HG03135 (cell line): ENCODE results near the gene AMIGO1.

Experiments used
- ATAC-seq: cut with Tn5 transposase; IDR thresholded peaks from one replicate; pipeline ENCODE4 v1.9.1; 2021; ENCODE audit warnings: mild to moderate bottlenecking, moderate library complexity; ENCODE audit not compliant: unreplicated experiment

AMIGO1 gene

DNA sequence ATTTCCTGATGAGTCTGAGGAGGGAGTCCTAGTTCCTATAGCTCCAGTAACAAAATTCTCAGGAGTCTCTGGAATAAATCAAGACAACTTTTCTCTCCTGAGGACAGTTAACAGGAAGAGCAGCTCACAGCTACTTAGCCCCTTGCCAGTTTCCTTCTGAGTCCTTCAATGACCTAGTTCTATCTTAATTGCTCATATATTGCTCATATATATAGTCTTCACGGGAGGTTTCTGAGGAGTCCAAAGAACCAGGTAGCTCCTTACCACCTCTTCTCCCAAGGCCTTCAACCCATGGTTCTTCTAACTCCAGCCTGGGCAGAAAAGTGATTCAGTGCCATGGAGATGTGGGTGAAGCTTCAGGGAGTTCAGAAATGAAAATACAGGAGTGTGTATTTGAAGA is 4.6 kb downstream of the AMIGO1 start:
- no peak for ATAC-seq

DNA sequence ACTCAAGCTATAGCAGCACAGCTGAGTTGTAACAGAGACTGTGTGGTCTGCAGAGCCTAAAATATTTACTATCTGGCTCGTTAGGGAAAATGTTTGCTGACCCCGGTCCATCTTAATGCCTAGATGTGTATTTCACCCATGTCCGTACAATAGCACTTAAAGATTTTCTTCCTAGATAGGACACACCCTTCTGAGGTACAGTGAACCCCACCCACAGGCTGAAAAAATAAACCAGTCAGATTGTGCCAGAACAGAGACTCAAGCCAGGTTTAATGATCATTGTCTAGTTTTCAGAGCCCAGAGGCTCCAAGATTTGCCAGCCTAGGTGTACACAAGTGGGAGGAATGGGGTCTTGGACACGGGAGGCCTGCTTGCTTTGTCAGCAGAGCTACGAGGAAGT is 5.6 kb downstream of the AMIGO1 start:
- ATAC-seq, result no peak

DNA sequence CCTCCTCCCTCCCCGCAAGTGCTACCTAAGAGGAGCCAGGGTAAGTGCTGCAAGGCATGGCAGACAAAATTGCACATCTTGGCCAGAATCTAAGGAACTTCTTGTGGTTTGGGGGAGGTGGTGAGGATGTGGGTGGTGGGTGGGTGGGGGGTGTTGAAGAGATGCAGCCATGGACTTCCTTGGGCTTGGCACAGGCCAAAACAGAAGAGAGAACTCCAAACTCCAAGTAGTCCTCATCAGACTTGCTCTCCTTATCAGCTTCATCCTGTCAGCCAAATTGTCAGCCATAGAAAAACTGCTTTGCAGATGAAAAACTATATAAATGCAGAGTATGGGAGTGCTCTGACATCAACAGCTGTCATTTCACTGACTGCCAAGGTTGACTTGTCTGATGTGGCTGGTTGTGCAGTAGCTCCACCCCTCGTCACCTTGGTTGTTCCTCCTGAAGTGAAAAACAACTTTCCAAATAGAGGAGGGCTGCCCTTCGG is 7.1 kb downstream of the AMIGO1 start:
- ATAC-seq, result no peak

DNA sequence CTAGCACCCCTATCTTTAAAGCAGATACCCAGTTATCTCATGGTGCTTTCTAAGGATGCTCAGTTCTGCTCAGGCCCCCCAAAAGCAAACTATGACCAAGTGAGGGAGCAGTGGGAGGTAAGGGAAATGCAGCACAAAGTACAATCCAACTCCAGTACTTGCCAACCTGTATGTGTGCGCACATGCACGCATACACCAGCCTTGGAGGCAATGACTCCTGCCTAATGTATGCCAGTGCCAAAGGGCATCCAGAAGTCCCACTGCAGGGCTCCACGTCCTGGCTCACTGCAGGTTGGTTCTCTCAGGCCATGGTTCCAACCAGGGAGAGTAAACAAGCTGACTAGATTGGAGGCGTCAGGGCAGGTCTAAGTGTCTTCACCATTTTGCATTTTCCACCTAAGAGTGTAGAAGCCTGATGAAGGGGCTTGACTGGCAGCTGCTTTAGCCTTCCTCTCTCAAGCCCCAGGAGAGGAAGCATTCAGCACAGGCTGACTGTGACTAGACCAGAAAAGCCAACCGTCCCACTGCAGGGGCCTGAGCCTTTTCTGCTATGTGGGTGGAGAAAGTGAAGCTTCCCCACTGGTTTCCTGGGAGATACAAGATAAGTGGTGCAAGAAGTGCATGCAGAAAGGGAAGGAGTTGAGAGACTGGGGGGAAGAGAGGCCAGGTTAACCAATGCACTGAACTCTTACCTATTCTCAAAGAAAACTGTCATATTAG is 7.7 kb downstream of the AMIGO1 start:
- ATAC-seq, result no peak

DNA sequence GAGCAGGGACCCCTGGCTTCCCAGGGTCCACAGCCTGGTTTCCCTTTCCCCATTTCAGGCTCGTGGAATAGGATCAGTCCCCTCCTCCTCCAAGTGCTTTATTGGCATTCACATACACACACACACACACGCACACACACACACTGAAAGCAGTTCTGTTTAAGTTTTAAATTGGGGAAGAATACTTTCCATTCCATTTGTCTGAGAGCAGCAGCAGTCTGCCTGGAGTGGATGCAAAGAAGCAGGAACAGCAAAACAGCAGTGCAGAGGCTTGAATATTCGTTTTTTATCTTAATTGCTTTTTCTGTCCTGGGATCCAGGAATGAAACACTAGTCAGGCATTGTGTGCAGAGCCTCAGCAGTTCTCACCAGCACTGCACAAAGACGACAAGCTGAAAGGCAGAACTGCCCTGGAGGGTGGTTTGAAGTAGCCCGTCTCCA is 8.6 kb downstream of the AMIGO1 start:
- no peak for ATAC-seq

DNA sequence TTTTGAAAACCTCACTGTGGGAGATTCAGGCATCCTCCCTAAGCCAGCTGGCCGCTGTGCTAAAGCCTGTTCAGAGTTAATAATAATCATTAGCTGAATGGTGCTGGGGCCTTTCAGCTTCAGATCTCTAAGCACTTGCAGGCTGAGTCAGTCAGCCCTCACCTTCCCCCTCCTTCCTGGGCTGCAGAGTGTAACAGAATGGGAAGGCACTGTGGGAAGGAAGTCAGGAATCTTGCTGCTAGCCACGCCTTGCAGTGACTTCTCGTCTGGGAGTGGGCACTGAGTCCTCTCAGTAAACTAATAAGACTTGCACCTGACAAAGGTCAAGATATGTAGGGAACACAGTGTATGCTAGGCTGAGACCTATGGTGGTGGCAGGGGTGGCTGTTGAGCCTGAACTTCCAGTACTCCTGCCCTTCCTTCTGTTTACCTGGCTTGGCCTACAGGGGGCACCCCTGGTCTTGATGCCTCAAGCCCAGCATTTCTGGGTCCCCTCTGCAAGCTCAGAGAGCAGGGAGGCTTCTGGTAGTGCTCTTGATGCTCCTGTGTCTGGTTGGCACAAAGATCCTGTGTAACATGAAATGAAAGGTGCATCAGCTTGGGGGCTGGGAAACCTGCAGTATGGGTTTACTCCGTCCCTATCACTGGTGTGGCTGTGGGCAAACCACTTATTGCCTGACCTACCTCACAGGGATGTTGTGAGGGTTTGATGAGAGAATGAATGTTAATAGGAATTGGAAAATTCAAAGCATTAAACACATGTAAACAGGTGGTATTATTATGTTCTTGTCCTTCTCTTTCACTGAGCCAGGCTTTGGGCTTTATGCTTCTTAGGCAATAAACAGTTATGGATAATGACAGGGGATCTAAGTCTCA is 9.6 kb downstream of the AMIGO1 start:
- no peak for ATAC-seq

DNA sequence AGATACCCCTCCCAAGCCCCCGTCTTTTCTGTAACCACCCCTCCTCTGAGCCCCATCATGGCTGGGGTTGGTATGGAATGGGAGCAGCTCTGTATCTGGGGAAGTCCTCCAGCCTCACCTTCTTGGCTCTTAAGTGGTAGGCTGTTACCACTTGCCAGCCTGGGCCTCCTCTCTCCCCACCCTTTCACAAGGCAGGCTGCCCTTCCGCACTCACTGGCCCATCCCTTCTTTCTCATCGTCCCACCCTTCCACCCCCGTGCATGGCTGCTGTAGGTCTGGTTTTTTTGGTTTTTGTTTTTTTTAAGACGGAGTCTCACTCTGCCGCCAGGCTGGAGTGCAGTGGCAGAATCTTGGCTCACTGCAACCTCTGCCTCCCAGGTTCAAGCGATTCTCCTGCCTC is 10.4 kb downstream of the AMIGO1 start:
- no peak for ATAC-seq

DNA sequence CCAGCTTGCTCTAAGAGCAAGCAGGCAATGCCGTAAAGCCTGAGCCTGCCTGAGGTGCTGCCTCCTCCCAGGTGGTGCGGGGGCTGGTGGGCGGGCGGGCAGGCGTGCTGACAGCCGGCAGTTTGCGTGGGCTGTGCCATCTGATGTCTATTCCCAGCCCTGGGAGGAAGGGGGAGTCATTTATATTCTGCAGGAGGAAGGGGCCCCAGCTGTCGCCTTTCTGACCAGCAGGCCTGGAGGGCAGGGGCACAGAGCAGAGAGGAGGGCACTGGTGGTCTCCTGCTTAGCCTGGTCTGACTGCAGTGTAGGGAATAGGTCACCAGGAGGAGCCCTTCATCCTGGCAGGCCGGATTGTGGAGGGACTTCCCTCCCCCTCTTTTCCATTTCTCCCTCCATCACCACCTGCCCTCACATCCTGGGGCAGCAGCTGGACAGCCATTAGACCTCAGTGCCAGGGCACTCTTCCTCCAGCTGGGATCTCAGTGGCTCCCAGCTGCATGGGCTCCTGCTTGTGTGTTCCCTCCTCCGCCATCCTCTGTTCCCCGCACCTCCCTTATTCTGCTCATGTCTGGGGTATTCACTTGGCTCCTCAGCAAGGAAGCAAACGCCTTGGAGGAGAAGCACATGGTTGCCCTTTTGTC is 11.2 kb downstream of the AMIGO1 start:
- no peak for ATAC-seq

DNA sequence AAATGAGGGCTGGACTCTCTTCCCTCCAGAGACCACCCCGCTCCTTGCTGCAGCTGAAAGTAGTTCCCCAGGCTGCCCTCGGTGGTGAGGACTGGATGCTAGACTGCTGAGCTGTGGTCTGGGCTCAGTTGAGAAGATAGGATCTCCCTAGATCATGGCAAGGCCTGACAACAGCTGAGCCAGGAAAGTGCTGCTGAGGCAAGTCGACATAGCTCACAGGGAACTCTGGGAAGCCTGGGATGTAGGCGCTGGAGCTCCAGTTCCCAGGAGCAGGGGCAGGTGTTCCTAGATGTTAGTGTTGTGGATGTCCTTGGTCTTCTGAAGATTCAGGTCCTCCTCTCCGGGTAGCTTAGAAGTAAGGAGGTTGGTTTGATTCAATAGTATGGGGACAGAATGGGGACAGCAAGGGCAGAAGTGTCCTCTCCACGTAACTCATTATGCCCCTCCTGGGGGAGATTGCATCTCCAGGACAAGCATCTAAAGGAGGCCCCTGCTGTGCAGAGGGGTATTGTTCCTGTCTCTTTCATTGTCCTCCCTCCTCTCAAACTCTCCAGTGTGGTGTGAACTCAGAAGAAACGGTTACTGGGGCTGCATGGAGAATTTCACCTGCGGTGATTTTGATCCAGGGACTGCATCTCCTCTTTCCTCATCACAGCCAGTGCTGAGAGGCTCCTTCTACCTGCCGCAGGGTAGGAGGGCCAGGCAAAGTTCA is 11.9 kb downstream of the AMIGO1 start:
- no peak for ATAC-seq

DNA sequence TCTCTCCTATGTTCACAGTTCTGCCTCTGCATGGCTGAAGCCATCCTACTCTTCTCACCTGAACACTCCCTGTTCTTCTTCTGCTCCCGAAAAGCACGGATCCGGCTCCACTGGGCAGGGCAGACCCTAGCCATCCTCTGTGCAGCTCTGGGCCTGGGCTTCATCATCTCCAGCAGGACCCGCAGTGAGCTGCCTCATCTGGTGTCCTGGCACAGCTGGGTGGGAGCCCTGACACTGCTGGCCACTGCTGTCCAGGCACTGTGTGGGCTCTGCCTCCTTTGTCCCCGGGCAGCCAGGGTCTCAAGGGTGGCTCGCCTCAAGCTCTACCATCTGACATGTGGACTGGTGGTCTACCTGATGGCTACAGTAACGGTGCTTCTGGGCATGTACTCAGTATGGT is 13.8 kb downstream of the AMIGO1 start:
- no peak for ATAC-seq

DNA sequence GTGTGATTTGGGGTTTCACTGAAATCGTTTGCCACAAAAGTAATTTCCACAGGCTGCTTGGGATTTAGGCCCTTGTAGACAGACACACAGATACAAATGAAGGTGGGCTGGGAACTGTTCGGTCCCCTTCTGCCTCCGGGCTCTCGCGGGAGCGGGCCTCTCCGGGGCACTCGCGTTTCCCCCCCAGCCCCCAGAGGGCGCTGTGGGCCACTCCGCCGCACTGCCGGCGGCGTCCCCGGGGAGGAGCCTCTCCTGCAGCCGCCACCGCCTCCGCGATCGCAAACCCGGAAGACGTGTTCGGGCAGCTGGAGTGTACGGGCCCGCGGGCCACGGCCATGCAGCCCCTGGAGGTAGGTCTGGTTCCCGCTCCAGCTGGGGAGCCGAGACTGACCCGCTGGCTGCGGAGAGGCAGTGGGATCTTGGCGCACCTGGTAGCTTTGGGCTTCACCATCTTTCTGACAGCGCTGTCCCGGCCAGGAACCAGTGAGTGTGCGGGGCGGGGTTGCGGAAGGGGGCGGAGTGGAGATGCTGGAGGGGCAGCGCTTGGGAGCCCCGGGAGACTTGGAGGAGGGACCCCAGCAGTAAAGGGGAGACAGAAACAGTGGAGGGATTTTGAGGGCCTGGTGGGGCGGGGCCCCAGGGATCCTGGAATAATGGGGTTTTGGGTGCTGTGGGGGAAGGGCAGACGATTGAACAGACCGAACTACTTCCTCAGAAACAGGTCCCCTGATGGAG is 15.6 kb downstream of the AMIGO1 start, which contains the start of gene CYB561D1:
TSS of gene CYB561D1 (plus strand) at position 290 of the 735 bp plus-strand sequence. CDS start at position 336, 46 bp downstream.
- ATAC-seq, result peak; percentile 79

DNA sequence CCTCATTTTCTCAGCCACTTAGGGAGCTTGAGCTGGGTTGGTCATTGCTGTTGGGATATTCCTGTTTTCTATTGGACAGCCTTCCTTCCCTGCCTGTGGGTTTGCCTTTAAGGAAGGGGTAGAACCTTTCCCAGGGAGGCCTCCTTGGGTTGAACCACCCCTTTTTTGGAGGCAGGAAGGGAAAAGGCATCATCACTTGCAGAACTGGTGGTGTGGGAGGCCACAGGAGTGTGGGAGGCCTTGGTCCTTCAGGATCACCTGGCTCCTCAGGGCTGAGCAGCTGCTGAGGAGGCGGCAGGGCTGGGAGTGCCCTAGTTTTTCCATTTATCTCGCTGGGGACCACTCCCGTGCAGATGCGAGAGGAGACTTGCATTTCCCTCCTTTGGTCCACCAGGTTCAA is 16.3 kb downstream of the AMIGO1 start:
- no peak for ATAC-seq

DNA sequence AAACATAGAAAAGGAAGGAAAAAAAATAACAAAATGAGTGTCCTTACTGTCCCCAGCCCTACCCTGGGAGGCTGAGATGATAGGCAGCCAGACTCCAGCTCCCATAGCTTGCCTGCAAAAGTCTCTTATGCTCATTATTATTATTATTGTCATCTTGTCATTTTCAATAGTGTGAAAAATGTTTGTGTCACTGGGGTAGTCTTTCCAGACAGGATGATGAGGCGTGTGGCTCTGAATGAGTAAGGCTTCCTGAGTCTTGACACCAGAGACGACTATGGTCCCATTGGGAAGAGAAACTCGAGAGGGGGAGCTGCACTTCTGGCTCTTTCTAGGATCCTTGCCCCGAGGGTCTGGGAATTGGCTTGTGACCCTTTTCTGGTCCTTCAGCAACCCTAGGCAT is 16.7 kb downstream of the AMIGO1 start:
- no peak for ATAC-seq

DNA sequence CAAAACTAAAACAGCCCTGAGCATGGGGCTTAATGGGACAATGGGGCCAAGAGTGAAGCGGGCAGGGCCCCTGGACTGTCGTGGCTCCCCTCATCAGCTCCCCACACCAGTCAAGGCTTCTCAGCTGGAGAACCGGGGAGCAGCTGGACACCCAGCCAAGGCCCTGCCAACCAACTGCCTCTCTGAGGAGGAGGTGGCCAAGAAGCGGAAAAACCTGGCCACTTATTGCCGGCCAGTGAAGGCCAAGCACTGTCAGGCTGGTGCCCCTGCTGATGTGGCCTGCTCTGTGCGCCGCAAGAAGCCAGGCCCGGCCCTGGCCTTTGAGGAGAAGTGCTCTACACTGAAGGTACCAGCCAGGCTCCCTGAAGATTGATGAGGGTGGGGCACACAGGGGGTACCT is 18.2 kb downstream of the AMIGO1 start:
- no peak for ATAC-seq

DNA sequence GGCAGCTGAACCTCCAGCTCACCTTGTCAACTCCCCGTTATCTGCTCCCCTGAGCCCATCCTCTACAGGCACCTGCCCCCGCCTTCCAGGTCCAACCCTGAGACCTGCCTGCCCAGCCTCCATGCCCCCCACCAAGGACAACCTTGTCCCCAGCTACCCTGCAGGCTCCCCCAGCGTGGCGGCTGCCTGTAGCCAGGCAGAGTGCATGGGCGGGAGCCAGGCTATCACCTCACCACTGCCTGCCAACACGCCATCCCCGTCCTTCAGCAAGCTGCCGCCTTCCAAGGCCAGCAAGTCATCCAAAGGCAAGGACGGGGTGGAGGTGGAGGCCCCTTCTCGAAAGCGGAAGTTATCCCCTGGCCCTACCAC is 18.6 kb downstream of the AMIGO1 start:
- ATAC-seq, result no peak

DNA sequence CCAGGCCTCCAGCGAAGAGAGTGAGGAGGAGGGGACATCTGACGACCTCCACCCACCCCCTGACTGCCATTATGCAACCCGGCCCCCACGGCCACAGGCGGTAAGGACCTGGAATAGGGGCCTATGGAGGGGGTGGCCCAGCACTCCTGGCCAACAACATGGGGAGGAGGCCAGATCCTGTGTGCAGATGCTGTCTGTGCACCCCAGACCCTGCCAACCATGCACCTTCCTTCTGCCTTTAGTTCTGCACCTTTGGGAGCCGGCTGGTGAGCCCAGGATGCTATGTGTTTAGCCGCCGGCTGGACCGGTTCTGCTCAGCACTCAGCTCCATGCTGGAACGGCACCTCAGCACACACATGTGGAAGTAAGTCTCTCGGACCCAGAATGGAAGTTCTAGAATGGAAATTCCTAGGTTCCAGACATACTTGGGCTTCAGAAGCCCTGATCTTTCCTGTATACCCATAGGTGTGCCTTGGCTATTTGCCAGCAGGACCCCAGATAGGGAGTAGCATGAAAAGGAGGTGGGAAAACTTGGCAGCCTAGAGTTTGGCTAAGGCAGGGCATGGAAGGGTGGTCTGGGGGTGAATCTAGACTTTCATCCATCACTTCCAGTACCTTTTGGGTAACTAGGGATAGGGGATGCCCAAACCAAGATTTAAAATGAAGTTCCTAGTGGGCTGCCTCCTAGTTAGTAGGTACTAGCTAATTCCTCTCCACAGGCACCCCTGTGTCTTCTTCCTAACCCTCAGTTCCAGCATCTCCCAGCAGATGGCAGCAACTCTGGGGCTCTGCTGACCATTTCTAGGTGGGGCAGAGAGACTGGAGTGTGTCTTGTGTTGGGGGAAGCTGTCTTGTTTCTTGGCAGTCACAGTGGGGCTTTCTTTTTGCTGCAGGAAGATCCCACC is 19.2 kb downstream of the AMIGO1 start:
- no peak for ATAC-seq

DNA sequence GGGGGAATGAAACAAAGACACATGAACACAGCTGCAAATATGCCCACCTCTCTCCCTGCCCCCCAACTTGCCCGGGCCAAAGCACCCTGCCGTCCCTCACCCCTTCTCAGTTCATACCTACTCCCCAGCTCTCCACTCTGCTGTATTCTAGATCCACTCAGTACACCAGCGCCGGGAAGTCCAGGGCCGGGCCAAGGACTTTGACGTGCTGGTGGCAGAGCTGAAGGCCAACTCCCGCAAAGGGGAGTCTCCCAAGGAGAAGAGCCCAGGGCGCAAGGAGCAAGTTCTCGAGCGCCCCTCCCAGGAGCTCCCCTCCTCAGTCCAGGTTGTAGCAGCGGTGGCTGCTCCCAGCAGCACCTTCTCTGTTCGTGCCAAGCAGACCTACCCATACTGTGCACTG is 20.8 kb downstream of the AMIGO1 start:
- ATAC-seq, result no peak

DNA sequence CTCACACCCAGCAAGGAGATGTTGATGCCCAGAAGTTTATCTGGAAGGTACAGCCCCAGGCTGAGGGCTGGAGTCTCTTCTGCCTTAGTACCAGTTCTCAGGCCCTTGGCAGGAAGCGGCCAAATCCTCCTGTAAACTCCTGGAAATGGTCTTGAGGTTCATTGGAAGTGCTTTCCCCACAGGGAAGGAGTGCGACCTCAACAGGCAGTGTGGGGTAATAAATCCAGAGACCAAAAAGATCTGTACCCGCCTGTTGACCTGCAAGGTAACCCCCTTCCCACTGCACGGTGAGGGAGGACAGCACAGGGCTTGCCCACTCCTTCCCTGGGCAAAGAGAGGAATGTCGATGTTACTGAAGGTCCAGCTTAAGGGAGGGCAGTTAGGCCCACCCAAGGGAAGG is 21.3 kb downstream of the AMIGO1 start:
- ATAC-seq, result no peak

DNA sequence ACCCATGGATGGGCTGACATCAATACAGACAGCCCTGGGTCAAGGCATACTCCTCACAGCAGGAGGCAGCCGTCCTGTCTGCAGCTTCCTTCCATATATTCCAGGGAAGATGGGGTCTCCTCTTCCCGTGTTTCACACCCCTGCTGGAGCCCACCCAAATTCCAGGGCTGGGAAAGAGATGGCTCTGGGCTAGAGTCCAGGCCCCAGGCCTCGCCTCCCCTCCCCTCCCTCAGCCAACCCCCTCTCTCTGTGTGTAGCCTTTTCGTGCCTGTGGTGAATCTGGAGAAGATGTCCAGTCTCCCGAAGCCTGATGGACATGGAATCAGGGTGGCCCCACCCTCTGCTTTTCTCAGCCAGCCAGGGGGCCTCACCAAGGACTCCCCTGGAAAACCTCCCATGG is 22.3 kb downstream of the AMIGO1 start:
- no peak for ATAC-seq
